HL-60 (cell line): ENCODE data around the gene FOXP4.

Experiments used
- DNase-seq, 2 experiments: peaks; one replicate each; pipeline ENCODE4 v3.0.0-alpha.2; 2010 to 2020; ENCODE audit warnings: low read depth in 1 of 2, low spot score in 1 of 2
- H3K27ac ChIP-seq: fragments of 250-450 bp; sonication (Bioruptor Pico); replicated peaks from 2 replicates; pipeline ENCODE4 v1.5.1; 2020; ENCODE audit warnings: mild to moderate bottlenecking, moderate library complexity
- H3K27me3 ChIP-seq: fragments of 250-450 bp; sonication (Bioruptor Pico); 2 replicates; pipeline ENCODE4 v1.5.1; 2021; ENCODE audit warnings: mild to moderate bottlenecking, moderate library complexity; ENCODE audit not compliant: insufficient read depth, poor library complexity, severe bottlenecking
- H3K4me3 ChIP-seq: replicated peaks from 2 replicates; pipeline ENCODE4 v1.5.1; 2011; ENCODE audit warnings: mild to moderate bottlenecking, control low read depth, low read length; ENCODE audit not compliant: insufficient read depth
- CTCF ChIP-seq: IDR thresholded peaks from one replicate; pipeline ENCODE4 v1.5.1; 2011; ENCODE audit warnings: low read length, control low read depth, inconsistent platforms; ENCODE audit not compliant: insufficient read depth
- GABPA ChIP-seq: IDR thresholded peaks from 2 replicates; pipeline ENCODE4 v1.6.1; 2012; ENCODE audit warnings: low read depth
- POLR2AphosphoS5 ChIP-seq: IDR thresholded peaks from 2 replicates; pipeline ENCODE4 v1.6.1; 2012; ENCODE audit warnings: low read depth
- REST ChIP-seq: IDR thresholded peaks from 2 replicates; pipeline ENCODE4 v1.6.1; 2012; ENCODE audit warnings: low read depth; ENCODE audit not compliant: insufficient replicate concordance
- SPI1 ChIP-seq: IDR thresholded peaks from 2 replicates; pipeline ENCODE4 v1.6.1; 2012; ENCODE audit warnings: low read depth, mild to moderate bottlenecking, borderline replicate concordance

Gene FOXP4

GRCh38 chr6:41565701-41566100 lies 19.5 kb downstream of the FOXP4 start:
- no peaks in the 10 kb centered on the region for H3K27me3 ChIP-seq
- H3K4me3 ChIP-seq = no peak overlapping the region
- H3K27ac ChIP-seq = no peak overlapping the region
- TF ChIP-seq SPI1 = no peak
- TF ChIP-seq REST = no peak
- no peak for TF ChIP-seq CTCF
- DNase-seq = no peak

DNA sequence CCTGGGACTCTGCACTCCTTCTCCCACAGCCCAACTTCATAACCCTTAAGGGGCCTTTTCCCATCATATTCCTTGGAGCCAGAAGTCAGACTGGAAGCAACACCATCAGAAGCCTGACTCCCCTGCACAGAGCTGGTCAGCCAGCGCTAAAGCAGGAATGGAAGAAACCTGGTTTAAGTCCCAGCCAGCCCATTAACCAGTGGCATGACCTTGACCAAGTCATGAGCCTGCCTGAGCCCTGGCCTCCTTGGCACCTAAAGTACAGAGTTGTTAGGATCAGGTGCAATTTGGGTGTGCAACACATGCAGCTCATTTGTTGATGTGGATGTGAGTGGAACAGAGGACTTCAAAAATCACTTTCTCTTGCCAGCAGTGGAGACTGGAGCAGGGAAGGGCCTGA lies 20.8 kb downstream of the FOXP4 start:
- DNase-seq = no peak
- no peaks in the 10 kb centered on the region for H3K27me3 ChIP-seq
- no peak overlapping the region for H3K4me3 ChIP-seq
- no peak for TF ChIP-seq POLR2AphosphoS5
- TF ChIP-seq REST = no peak
- TF ChIP-seq CTCF = no peak
- no peak for TF ChIP-seq GABPA
- TF ChIP-seq SPI1 = no peak
- H3K27ac ChIP-seq = no peak overlapping the region

GRCh38 chr6:41567684-41568083 lies 21.5 kb downstream of the FOXP4 start:
- no peak for DNase-seq
- no peak overlapping the region for H3K4me3 ChIP-seq
- H3K27ac ChIP-seq = no peak overlapping the region
- no peaks in the 10 kb centered on the region for H3K27me3 ChIP-seq
- TF ChIP-seq GABPA (no peak), SPI1 (no peak), REST (no peak), POLR2AphosphoS5 (no peak), CTCF (no peak)
